PC-9 (cell line): ENCODE measurements around the gene ETS1. TPM values are rescaled to one million over a fixed set of nuclear protein-coding genes. Genes with fewer than 3 reads are reported as not detected.

Experiments used
- BruUV-seq: library from RNA; stranded (reverse); fragments of 400-500 nt; replicated peaks from 2 replicates; lab custom pipeline; 2021; lab: Mats Ljungman, UMichigan
- CTCF ChIA-PET: fragments of 300-600 bp; sonication (Branson Sonifier 250); formaldehyde crosslinking; loops from one replicate; lab custom pipeline; 2022; ENCODE audit warnings: antibody characterized with exemption; lab: Charles Lee
- POLR2A ChIA-PET: fragments of 300-600 bp; sonication (Branson Sonifier 250); formaldehyde crosslinking; loops from one replicate; lab custom pipeline; 2022; ENCODE audit warnings: antibody characterized with exemption; ENCODE audit not compliant: unreplicated experiment; lab: Charles Lee
- DNase-seq, 2 experiments: peaks; one replicate each; pipeline versions ENCODE4 v3.0.0 to v3.0.0-alpha.2; 2015 to 2022; ENCODE audit warnings: mixed read lengths in 1 of 2
- H2AFZ ChIP-seq: fragments of 200-600 bp; sonication (generic); 2 replicates; pipeline ENCODE4 v1.8.1; 2017; ENCODE audit warnings: antibody characterized with exemption
- H3F3A ChIP-seq: fragments of 200-600 bp; sonication (generic); 2 replicates; pipeline ENCODE4 v1.8.1; 2017; ENCODE audit warnings: antibody characterized with exemption, mild to moderate bottlenecking, low read depth; ENCODE audit not compliant: insufficient read depth
- H3K27ac ChIP-seq: fragments of 200-600 bp; sonication (generic); 2 replicates; pipeline ENCODE4 v1.6.1; 2016; ENCODE audit warnings: mixed run types
- H3K27me3 ChIP-seq: fragments of 200-600 bp; sonication (generic); 2 replicates; pipeline ENCODE4 v1.6.1; 2016; ENCODE audit warnings: low read depth, mixed run types; ENCODE audit not compliant: insufficient read depth
- H3K36me3 ChIP-seq: fragments of 200-600 bp; sonication (generic); 2 replicates; pipeline ENCODE4 v1.6.1; 2016; ENCODE audit warnings: low read depth, mixed run types
- H3K4me1 ChIP-seq: fragments of 200-600 bp; sonication (generic); replicated peaks from 2 replicates; pipeline ENCODE4 v1.6.1; 2016; ENCODE audit warnings: mixed run types; ENCODE audit not compliant: insufficient read depth
- H3K4me2 ChIP-seq: fragments of 200-600 bp; sonication (generic); 2 replicates; pipeline ENCODE4 v1.6.1; 2017; ENCODE audit warnings: mixed run types
- H3K4me3 ChIP-seq: fragments of 200-600 bp; sonication (generic); 2 replicates; pipeline ENCODE4 v1.6.1; 2016; ENCODE audit warnings: mixed run types
- H3K79me2 ChIP-seq: fragments of 200-600 bp; sonication (generic); 2 replicates; pipeline ENCODE4 v1.6.1; 2017; ENCODE audit warnings: low read depth, mixed run types
- H3K9me2 ChIP-seq: fragments of 200-600 bp; sonication (generic); 2 replicates; pipeline ENCODE4 v1.8.1; 2017; ENCODE audit warnings: mild to moderate bottlenecking; ENCODE audit not compliant: insufficient read depth
- H3K9me3 ChIP-seq: fragments of 200-600 bp; sonication (generic); 2 replicates; pipeline ENCODE4 v1.8.1; 2016; ENCODE audit warnings: low read depth; ENCODE audit not compliant: insufficient read depth
- H4K20me1 ChIP-seq: fragments of 200-600 bp; sonication (generic); 2 replicates; pipeline ENCODE4 v1.8.1; 2017; ENCODE audit not compliant: insufficient read depth
- EZH2 ChIP-seq: fragments of 200-600 bp; sonication (generic); IDR thresholded peaks from 2 replicates; pipeline ENCODE4 v1.8.0; 2017; ENCODE audit warnings: antibody characterized with exemption, low read depth
- intact Hi-C: fragments of 100-400 bp; cut with micrococcal nuclease; formaldehyde crosslinking; loops from one replicate; pipeline ENCODE4 v1.10.0; 2022; ENCODE audit not compliant: unreplicated experiment
- total RNA-seq: library from RNA; stranded (reverse); gene quantifications from 2 replicates; pipeline ENCODE4 v1.2.3, GENCODE V29; 2021
- TF ChIP-seq, protein P1 (sequence below): fragments of 200-600 bp; sonication (generic); conservative IDR thresholded peaks from 2 replicates; pipeline ENCODE4 v1.6.1; 2017; ENCODE audit warnings: mixed run types, antibody characterized with exemption, mild to moderate bottlenecking, moderate library complexity

Gene ETS1
- total RNA-seq, 1 experiment from 2014 or later, result 23.3 TPM

DNA sequence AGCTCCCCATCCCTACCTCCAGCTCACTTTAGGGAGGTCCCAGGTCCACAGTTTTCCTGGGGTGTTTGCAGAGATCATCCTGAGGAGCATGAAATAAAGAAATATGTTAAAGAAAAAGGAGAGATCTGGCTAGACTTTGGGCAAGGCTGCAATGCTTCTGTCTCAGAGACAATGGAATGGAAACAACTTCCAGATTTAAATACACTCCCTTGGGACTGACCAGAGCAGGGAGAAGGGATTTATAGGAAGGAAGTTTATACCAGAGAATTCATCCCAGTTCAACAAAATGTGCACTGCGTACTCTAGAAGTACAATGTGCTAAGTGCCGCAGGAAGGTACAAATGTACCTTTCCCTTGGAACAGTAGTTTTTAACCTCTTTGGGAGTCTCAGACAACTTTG lies 40.4 kb downstream of the ETS1 start:
- ChIA-PET CTCF (no interaction called here), POLR2A (no interaction called here)
- no peak overlapping the region for H3K4me2 ChIP-seq
- H3K27me3 ChIP-seq, result no peaks in the 10 kb centered on the region
- H3K9me2 ChIP-seq, result no peaks in the 10 kb centered on the region
- H3K9me3 ChIP-seq, result 0 out of 2 replicates have a peak, but pooled peaks cover 4% of the 10 kb centered on the region
- no peaks in the 10 kb centered on the region for H3F3A ChIP-seq
- no peak overlapping the region for H3K4me3 ChIP-seq
- TF ChIP-seq, protein P1, sequence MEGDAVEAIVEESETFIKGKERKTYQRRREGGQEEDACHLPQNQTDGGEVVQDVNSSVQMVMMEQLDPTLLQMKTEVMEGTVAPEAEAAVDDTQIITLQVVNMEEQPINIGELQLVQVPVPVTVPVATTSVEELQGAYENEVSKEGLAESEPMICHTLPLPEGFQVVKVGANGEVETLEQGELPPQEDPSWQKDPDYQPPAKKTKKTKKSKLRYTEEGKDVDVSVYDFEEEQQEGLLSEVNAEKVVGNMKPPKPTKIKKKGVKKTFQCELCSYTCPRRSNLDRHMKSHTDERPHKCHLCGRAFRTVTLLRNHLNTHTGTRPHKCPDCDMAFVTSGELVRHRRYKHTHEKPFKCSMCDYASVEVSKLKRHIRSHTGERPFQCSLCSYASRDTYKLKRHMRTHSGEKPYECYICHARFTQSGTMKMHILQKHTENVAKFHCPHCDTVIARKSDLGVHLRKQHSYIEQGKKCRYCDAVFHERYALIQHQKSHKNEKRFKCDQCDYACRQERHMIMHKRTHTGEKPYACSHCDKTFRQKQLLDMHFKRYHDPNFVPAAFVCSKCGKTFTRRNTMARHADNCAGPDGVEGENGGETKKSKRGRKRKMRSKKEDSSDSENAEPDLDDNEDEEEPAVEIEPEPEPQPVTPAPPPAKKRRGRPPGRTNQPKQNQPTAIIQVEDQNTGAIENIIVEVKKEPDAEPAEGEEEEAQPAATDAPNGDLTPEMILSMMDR, result no peak
- TF ChIP-seq EZH2, result no peak
- intact Hi-C loops, result loop anchor here (1.0 kb wide), 1 partner anchor 33 kb away; no protein-coding TSS in a partner anchor
- no peaks in the 10 kb centered on the region for H3K4me1 ChIP-seq
- no peak overlapping the region for H3K27ac ChIP-seq
- H4K20me1 ChIP-seq, result no peaks in the 10 kb centered on the region
- H3K79me2 ChIP-seq, result no peaks in the 10 kb centered on the region
- H2AFZ ChIP-seq, result no peak overlapping the region
- no peak for DNase-seq
- no TSS peak for BruUV-seq
- H3K36me3 ChIP-seq, result no peaks in the 10 kb centered on the region

- CTCF ChIA-PET, result no interaction called here
- H3K27me3 ChIP-seq, result no peaks in the 10 kb centered on the region
- no peaks in the 10 kb centered on the region for H3K9me3 ChIP-seq
- no peaks in the 10 kb centered on the region for H3K4me1 ChIP-seq
- H3F3A ChIP-seq, result no peaks in the 10 kb centered on the region
- H3K4me3 ChIP-seq, result no peak overlapping the region
- no peak for DNase-seq
- H3K27ac ChIP-seq, result no peak overlapping the region
- H3K9me2 ChIP-seq, result no peaks in the 10 kb centered on the region
- BruUV-seq, result no TSS peak
- no peak overlapping the region for H2AFZ ChIP-seq
- no peaks in the 10 kb centered on the region for H4K20me1 ChIP-seq
- no peak overlapping the region for H3K4me2 ChIP-seq
- intact Hi-C loops, result no loop called here
- no peaks in the 10 kb centered on the region for H3K36me3 ChIP-seq
- POLR2A ChIA-PET, result no interaction called here
- TF ChIP-seq, protein P1, result no peak
- no peak for TF ChIP-seq EZH2
- no peaks in the 10 kb centered on the region for H3K79me2 ChIP-seq
Observed at GRCh38 chr11:128544471-128545051, 42.8 kb downstream of the ETS1 start.

- no peak overlapping the region for H2AFZ ChIP-seq
- no peak overlapping the region for H3K27ac ChIP-seq
- H3K9me2 ChIP-seq, result no peaks in the 10 kb centered on the region
- H3K36me3 ChIP-seq, result no peaks in the 10 kb centered on the region
- H3K4me3 ChIP-seq, result no peak overlapping the region
- CTCF ChIA-PET, result interaction anchor here (0.5 kb wide), 1 partner anchor 46 kb away, joined by 5 read pairs; no protein-coding TSS in a partner anchor
- no peak overlapping the region for H3K4me2 ChIP-seq
- no peaks in the 10 kb centered on the region for H3K79me2 ChIP-seq
- TF ChIP-seq, protein P1, result no peak
- TF ChIP-seq EZH2, result no peak
- no peaks in the 10 kb centered on the region for H3F3A ChIP-seq
- DNase-seq, result no peak
- H3K4me1 ChIP-seq, result no peaks in the 10 kb centered on the region
- H4K20me1 ChIP-seq, result no peaks in the 10 kb centered on the region
- intact Hi-C loops, result no loop called here
- BruUV-seq, result no TSS peak
- H3K27me3 ChIP-seq, result no peaks in the 10 kb centered on the region
- H3K9me3 ChIP-seq, result no peaks in the 10 kb centered on the region
- POLR2A ChIA-PET, result no interaction called here
Observed at GRCh38 chr11:128540469-128540868, 46.9 kb downstream of the ETS1 start.
